ENCODE data around the gene CDCP1.

The CDCP1 gene

GRCh38 chr3:45064512-45065372, 81.4 kb downstream of the CDCP1 start:
- no peak for DNase-seq (ENCODE audit: low read depth)
- no peak overlapping the region for H3K4me3 ChIP-seq (ENCODE audit: low read length)
- no peak for TF ChIP-seq CTCF (conservative IDR thresholded peaks at IDR 0.05; ENCODE audit: low read depth, low read length)

DNA sequence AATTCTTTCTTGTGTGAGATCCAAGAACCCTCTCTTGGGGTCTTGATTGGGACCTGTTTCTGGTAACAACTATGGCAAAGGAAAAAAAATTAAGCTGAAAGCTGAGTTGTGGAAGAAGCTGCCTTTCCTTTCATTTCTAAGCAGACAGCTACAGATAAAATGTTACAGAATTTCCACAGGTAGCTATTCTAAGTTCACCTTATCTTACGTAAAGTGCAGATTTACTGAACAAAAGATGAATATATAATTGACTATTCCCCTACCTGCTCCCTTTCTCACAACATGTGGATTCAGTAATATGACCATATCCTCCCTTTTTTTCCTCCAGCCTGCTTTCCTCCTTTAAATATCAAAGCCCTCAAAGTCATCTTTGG, 83.5 kb downstream of the CDCP1 start:
- H3K4me3 ChIP-seq (ENCODE audit: low read length), result no peak overlapping the region
- DNase-seq (ENCODE audit: low read depth), result no peak
- TF ChIP-seq CTCF (conservative IDR thresholded peaks at IDR 0.05; ENCODE audit: low read depth, low read length), result no peak

GRCh38 chr3:45060165-45060892, 85.8 kb downstream of the CDCP1 start:
- TF ChIP-seq CTCF (conservative IDR thresholded peaks at IDR 0.05; ENCODE audit: low read depth, low read length), result no peak
- no peak for DNase-seq (ENCODE audit: low read depth)
- no peak overlapping the region for H3K4me3 ChIP-seq (ENCODE audit: low read length)

- no peak for DNase-seq (ENCODE audit: low read depth)
- no peak for TF ChIP-seq CTCF (conservative IDR thresholded peaks at IDR 0.05; ENCODE audit: low read depth, low read length)
- no peak overlapping the region for H3K4me3 ChIP-seq (ENCODE audit: low read length)
These were observed 87.0 kb downstream of the CDCP1 start for GRCh38 chr3:45059132-45059531.

DNA sequence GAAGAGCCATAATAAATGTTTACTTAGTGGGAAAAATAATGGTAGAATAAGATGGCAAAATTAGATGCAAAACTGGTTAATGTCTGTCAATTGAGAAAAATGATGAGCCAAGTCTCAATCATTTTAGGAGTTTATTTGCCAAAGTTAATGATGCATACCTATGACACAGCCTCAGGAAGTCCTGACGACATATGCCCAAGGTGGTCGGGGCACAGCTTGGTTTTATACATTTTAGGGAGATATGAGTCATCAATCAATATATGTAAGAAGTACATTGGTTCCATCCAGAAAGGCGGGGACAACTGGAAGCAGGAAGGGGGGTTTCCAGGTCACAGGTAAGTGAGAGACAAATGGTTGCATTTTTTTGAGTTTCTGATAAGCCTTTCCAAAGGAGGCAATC, 88.6 kb downstream of the CDCP1 start:
- no peak for DNase-seq (ENCODE audit: low read depth)
- no peak for TF ChIP-seq CTCF (conservative IDR thresholded peaks at IDR 0.05; ENCODE audit: low read depth, low read length)
- no peak overlapping the region for H3K4me3 ChIP-seq (ENCODE audit: low read length)

DNA sequence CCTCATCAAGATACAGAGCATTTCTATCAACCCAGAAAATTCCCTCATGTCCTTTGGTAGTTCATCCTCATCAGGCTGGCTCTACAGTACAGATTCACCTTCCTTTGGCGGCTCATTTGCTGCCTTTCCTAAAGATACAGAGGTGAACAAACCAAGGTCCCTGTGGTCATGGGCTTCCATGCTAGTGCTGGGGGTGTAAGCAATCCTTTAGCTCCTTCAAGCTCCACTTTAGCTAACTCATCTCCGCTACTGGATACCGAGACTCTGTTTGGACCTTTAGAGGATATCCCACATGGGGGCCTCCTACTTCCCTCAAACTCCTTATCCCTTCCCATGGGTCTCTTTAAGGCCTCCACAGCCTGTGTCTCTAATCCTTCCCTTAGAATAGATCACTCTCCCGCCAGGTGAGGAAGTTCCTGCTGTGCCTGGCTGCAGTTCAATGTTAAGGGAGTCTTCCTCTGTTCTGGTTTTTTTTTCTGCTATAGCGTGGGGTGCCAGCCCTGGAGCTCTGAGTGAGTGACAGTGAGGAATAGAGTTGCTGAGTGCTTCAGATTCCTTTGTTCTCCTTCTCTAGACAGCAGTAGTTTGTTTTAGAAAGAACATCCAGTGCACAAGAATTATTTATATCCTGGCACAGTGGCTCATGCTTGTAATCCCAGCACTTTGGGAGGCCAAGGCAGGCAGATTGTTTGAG, 89.4 kb downstream of the CDCP1 start:
- TF ChIP-seq CTCF (conservative IDR thresholded peaks at IDR 0.05; ENCODE audit: low read depth, low read length), result no peak
- no peak overlapping the region for H3K4me3 ChIP-seq (ENCODE audit: low read length)
- DNase-seq (ENCODE audit: low read depth), result no peak

Measured in retinal pigment epithelial cell (primary cell).